ENCODE data around the gene MREG. TPM values are rescaled to one million over a fixed set of nuclear protein-coding genes. Genes with fewer than 3 reads are reported as not detected.

Gene MREG
- total and polyA plus RNA-seq, 9 of the 15 experiments (the other 6 are each of a cell fraction or from before 2014, with no cell fraction given): 0.77 to 3.8 (median 2.3) TPM

- no peak for TF ChIP-seq ZNF407 (IDR thresholded peaks at IDR 0.05; ENCODE audit: low read depth)
- no peak for TF ChIP-seq IRF2 (CRISPR knock-in tag; IDR thresholded peaks at IDR 0.05)
- no peak for TF ChIP-seq EGR1 (conservative IDR thresholded peaks at IDR 0.05)
- no peak for TF ChIP-seq FOXJ2 (tag; IDR thresholded peaks at IDR 0.05)
- TF ChIP-seq RUNX1 (IDR thresholded peaks at IDR 0.05; ENCODE audit: low read depth): no peak
- no peak for TF ChIP-seq HDAC6 (IDR thresholded peaks at IDR 0.05; ENCODE audit: low read depth, low read length)
- no peak for TF ChIP-seq ARHGAP35 (IDR thresholded peaks at IDR 0.05; ENCODE audit: partially characterized antibody)
These were observed 14.7 kb downstream of the MREG start (continued) for GRCh38 chr2:215998636-215999035.

Measured in K562 (cell line).